Kidney (tissue), 14 donors: ENCODE results near the gene TPPP3. TPM values are rescaled to one million over a fixed set of nuclear protein-coding genes. Genes with fewer than 3 reads are reported as not detected.

Experiments used
- DNase-seq, 5 donors: peaks; one replicate each; pipeline ENCODE4 v3.0.0-alpha.2; 2013 to 2020
- FAIRE-seq: peaks from 2 replicates; lab custom pipeline; 2012; peaks lifted over from hg19 to GRCh38; lab: Jason Lieb, UNC
- H3K27ac ChIP-seq, 2 donors: one replicate each; pipeline ENCODE4 v1.7.0; 2013; ENCODE audit warnings: low read depth in 2 of 2, low read length in 2 of 2, inconsistent platforms in 1 of 2
- H3K27me3 ChIP-seq: one replicate; pipeline ENCODE4 v1.7.1; 2013; ENCODE audit warnings: low read length, inconsistent platforms; ENCODE audit not compliant: control insufficient read depth, insufficient read depth
- H3K36me3 ChIP-seq, 3 donors: one replicate each; pipeline versions ENCODE4 v1.7.0 to v1.7.1; 2013; ENCODE audit warnings: low read length in 3 of 3, control low read depth in 1 of 3, inconsistent platforms in 1 of 3; ENCODE audit not compliant: insufficient read depth in 3 of 3, control insufficient read depth in 2 of 3
- H3K4me1 ChIP-seq, 3 donors: one replicate each; pipeline versions ENCODE4 v1.7.0 to v1.7.1; 2013; ENCODE audit warnings: low read length in 3 of 3, inconsistent platforms in 1 of 3, low read depth in 1 of 3; ENCODE audit not compliant: control insufficient read depth in 2 of 3, insufficient read depth in 2 of 3
- H3K4me3 ChIP-seq, 3 donors: one replicate each; pipeline versions ENCODE4 v1.7.0 to v1.8.1; 2013; ENCODE audit warnings: low read length in 3 of 3, control low read depth in 1 of 3, inconsistent platforms in 1 of 3
- H3K9ac ChIP-seq, 3 donors: one replicate each; pipeline versions ENCODE4 v1.7.0 to v1.7.1; 2013; ENCODE audit warnings: low read length in 3 of 3, control low read depth in 1 of 3, inconsistent platforms in 1 of 3
- H3K9me3 ChIP-seq, 3 donors: one replicate each; pipeline versions ENCODE4 v1.7.0 to v1.7.1; 2013; ENCODE audit warnings: low read length in 3 of 3, control low read depth in 1 of 3, inconsistent platforms in 1 of 3; ENCODE audit not compliant: control insufficient read depth in 2 of 3, insufficient read depth in 1 of 3
- CTCF ChIP-seq: IDR thresholded peaks from 3 replicates; pipeline ENCODE4 v1.5.1; 2012; ENCODE audit warnings: mild to moderate bottlenecking, moderate library complexity, borderline replicate concordance; ENCODE audit not compliant: insufficient read depth; ENCODE audit errors: extremely low read depth
- intact Hi-C: fragments of 100-400 bp; cut with DNase I; formaldehyde crosslinking; loops from one replicate; pipeline ENCODE4 v1.11.1; 2022
- polyA plus RNA-seq: library from polyadenylated mRNA; stranded (reverse); fragments of 350-450 nt; fragmentation: Illumina TruSeq; extraction: RNeasy Lipid Tissue Mini Kit (QIAGEN cat#74804); gene quantifications from one replicate; pipeline ENCODE4 v1.2.3, GENCODE V29; 2014; ENCODE audit warnings: low read depth, low replicate concordance; ENCODE audit not compliant: insufficient read depth
- total RNA-seq: library from RNA; stranded (reverse); fragmentation: NEBNext Ultra II Directional; extraction: Animal tissue kit (Norgen Biotek cat#: 25700); gene quantifications from one replicate; pipeline ENCODE4 v1.2.1, GENCODE V29; 2021
- donor health status: control.
- donor health status: control.
- donor health status: control.
- donor health status: control.
- donor health status: control.
- donor health status: DM: yes; HTN: yes; CAD: no.
- donor health status: Normal renal cell carcinoma (clear cell type).

Gene TPPP3
- total and polyA plus RNA-seq, 2 donors from 2014 or later: 8.2 to 108 TPM

DNA sequence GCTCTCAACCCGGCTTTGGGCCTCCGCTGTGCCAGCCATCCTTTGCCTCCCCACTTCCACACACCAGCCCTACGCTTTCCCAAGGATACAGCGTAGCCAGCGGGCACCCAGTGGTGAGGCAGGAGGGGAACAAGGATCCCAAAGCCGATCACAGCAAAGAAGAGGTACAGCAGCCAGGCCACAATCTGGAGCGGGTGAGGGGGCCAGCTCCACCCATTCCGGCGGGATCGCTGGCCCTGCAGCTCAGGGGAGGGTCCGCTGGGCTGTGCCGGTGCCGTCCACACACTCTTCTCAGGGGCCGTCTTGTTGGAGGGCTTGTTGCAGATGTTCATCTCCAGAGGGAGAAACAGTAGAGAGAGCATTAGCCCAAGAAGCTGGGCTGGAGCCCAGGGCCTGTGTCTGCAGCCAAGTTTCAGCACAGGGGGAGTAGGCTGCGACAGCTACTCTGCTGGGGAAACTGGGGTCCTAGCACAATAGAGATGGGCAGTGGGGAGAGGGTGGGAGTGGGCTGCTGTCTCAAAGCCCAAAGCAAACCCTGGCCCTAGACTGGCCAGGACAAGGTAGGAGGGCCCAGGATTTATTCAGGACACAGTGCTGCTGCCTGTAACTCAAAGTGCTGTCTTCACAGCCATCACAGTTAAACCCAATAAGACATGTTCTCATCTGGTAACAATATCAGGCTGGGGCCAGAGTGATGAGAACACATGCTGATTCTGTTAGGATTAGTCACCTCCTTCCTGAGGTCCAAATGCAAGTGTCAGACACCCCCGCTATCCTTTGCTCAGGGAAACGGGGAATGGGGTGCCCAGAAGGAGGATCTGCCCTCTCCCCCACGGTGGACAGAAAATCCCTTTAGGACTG, 13.0 kb upstream of the TPPP3 start:
- FAIRE-seq: no peak
- no peak overlapping the region for H3K4me3 ChIP-seq
- no peaks in the 10 kb centered on the region for H3K9me3 ChIP-seq
- peak in 1 of 5 donors; percentile 52 for DNase-seq
- intact Hi-C loops: no loop called here
- peaks cover 0 to 10% (median 3%) of the 10 kb centered on the region in 3 donors for H3K4me1 ChIP-seq
- no peak overlapping the region for H3K27ac ChIP-seq
- H3K27me3 ChIP-seq: no peaks in the 10 kb centered on the region
- H3K9ac ChIP-seq: peak overlapping the region in 1 of 3 donors; percentile 12
- no peaks in the 10 kb centered on the region for H3K36me3 ChIP-seq
- no peak for TF ChIP-seq CTCF

DNA sequence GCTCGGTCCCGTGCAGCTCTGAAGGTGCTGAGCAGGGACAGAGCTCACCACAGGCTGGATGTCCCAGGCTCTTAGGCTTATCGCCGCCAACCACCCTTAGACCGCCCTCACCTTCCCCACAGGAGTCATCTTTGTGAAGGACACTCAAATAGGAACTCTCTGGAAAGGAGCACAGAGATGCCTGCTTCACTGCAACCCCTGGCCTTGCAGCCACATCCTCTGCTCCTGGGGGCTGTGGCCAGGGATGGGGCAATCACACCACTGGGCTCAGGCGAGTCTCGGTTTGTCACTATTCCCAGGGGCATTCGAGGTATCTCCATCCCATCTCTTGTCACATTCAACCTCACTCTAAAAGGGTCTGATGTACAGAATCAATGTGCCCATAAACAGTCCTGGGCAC, 12.0 kb upstream of the TPPP3 start:
- no peak for FAIRE-seq
- Histone ChIP-seq H3K36me3 (no peaks in the 10 kb centered on the region), H3K9me3 (no peaks in the 10 kb centered on the region), H3K27me3 (no peaks in the 10 kb centered on the region), H3K4me1 (peaks cover 0 to 10% (median 3%) of the 10 kb centered on the region in 3 donors), H3K9ac (no peak overlapping the region), H3K4me3 (no peak overlapping the region), H3K27ac (peak overlapping the region; percentile 53 to 90)
- intact Hi-C loops: no loop called here
- TF ChIP-seq CTCF: no peak
- DNase-seq: no peak

DNA sequence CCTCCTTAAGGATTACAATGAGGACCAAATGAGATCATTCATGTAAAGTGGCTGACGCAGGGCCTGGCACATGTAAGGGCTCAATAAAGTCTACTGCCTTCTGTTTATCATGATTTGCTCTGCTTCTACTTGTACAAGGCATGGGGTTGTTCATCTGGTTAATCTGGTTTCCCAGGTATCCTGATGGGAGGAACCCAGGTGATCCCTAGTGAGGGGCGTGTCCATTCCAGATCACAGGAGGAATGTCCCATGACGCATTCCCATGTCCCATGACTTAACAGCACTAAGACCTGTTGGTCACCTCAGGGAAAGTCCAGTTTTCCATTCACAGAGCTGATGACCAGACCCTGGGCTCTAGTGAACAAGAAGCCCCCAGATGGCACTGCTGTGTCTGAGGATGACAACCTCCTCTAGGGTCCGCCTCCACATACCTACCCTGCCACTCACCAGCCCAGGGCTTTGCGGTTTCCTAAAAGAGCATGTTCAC, 11.5 kb upstream of the TPPP3 start:
- no peak overlapping the region for H3K4me3 ChIP-seq
- no peaks in the 10 kb centered on the region for H3K9me3 ChIP-seq
- H3K27ac ChIP-seq: peak overlapping the region; percentile 86 to 90
- FAIRE-seq (no peak), DNase-seq (peak in 3 of 5 donors; percentile 55 to 76 (median 69))
- no peaks in the 10 kb centered on the region for H3K36me3 ChIP-seq
- intact Hi-C loops: no loop called here
- H3K9ac ChIP-seq: no peak overlapping the region
- H3K27me3 ChIP-seq: no peaks in the 10 kb centered on the region
- H3K4me1 ChIP-seq: peaks cover 0 to 10% (median 3%) of the 10 kb centered on the region in 3 donors
- TF ChIP-seq CTCF: no peak
